ENCODE measurements around the gene ZNF786. TPM values are rescaled to one million over a fixed set of nuclear protein-coding genes. Genes with fewer than 3 reads are reported as not detected.
"Not testable (repeated sequence)": the region's sequence is repeated elsewhere in the genome, so short reads cannot be mapped to it uniquely, and the experiment has no call there.

ZNF786 gene
- polyA plus RNA-seq, 3 donors, result 0.84 to 2.6 (median 1.2) TPM

GRCh38 chr7:149043936-149044335 lies 46.6 kb downstream of the ZNF786 start:
- intact Hi-C loops (cut with micrococcal nuclease), result no loop called here
- no peak overlapping the region for H3K4me2 ChIP-seq (replicated peaks; ENCODE audit: extremely low read depth, low read length, poor library complexity, severe bottlenecking)
- Mint-ChIP-seq H3K27me3 (ENCODE audit: low read depth in 3 of 3) (peaks cover 0 to 3% (median 1%) of the 10 kb centered on the region in 3 donors), H3K4me3 (no peak overlapping the region), H3K27ac (no peak overlapping the region), H3K9me3 (peaks cover 0 to 3% (median 0%) of the 10 kb centered on the region in 7 donors), H3K4me1 (peaks cover 4% of the 10 kb centered on the region), H3K36me3 (no peaks in the 10 kb centered on the region)
- no peaks in the 10 kb centered on the region for H3K27me3 ChIP-seq (ENCODE audit: control insufficient read depth in 2 of 2, insufficient read depth in 2 of 2, low read length in 2 of 2)
- H3K4me1 ChIP-seq (ENCODE audit: control insufficient read depth in 1 of 2, insufficient read depth in 2 of 2, low read length in 2 of 2), result no peaks in the 10 kb centered on the region
- no peak overlapping the region for H3K27ac ChIP-seq (ENCODE audit: low read depth in 1 of 2, low read length in 2 of 2)
- DNase-seq, result no peak
- H3K79me2 ChIP-seq (ENCODE audit: insufficient read depth, low read length), result no peaks in the 10 kb centered on the region
- H3K9ac ChIP-seq (ENCODE audit: insufficient read depth, low read length, poor library complexity, severe bottlenecking), result no peak overlapping the region
- no peaks in the 10 kb centered on the region for H4K20me1 ChIP-seq (ENCODE audit: insufficient read depth, low read length)
- TF ChIP-seq CTCF (IDR thresholded peaks at IDR 0.05), result no peak
- no peak overlapping the region for H3K4me3 ChIP-seq (replicated peaks in 1 of 3; ENCODE audit: low read depth in 2 of 3, low read length in 3 of 3)
- WGBS (ENCODE audit: insufficient coverage), result 100% methylated on average over 1 of the region's 8 CpGs
- no peaks in the 10 kb centered on the region for H3K36me3 ChIP-seq (replicated peaks in 1 of 2; ENCODE audit: control insufficient read depth in 1 of 2, insufficient read depth in 2 of 2, low read length in 2 of 2)
- no peak overlapping the region for H2AFZ ChIP-seq (ENCODE audit: insufficient read depth, low read depth, low read length, poor library complexity, severe bottlenecking)
- H3K9me3 ChIP-seq (replicated peaks in 1 of 2; ENCODE audit: control insufficient read depth in 1 of 2, insufficient read depth in 1 of 2, low read length in 2 of 2), result no peaks in the 10 kb centered on the region

- Histone ChIP-seq H2AFZ (ENCODE audit: insufficient read depth, low read depth, low read length, poor library complexity, severe bottlenecking) (no peak overlapping the region), H3K4me3 (replicated peaks in 1 of 3; ENCODE audit: low read depth in 2 of 3, low read length in 3 of 3) (no peak overlapping the region), H3K27me3 (ENCODE audit: control insufficient read depth in 2 of 2, insufficient read depth in 2 of 2, low read length in 2 of 2) (no peaks in the 10 kb centered on the region), H3K4me1 (ENCODE audit: control insufficient read depth in 1 of 2, insufficient read depth in 2 of 2, low read length in 2 of 2) (no peaks in the 10 kb centered on the region), H3K9ac (ENCODE audit: insufficient read depth, low read length, poor library complexity, severe bottlenecking) (no peak overlapping the region), H3K27ac (ENCODE audit: low read depth in 1 of 2, low read length in 2 of 2) (no peak overlapping the region), H3K4me2 (replicated peaks; ENCODE audit: extremely low read depth, low read length, poor library complexity, severe bottlenecking) (no peak overlapping the region), H3K79me2 (ENCODE audit: insufficient read depth, low read length) (no peaks in the 10 kb centered on the region), H4K20me1 (ENCODE audit: insufficient read depth, low read length) (no peaks in the 10 kb centered on the region), H3K9me3 (replicated peaks in 1 of 2; ENCODE audit: control insufficient read depth in 1 of 2, insufficient read depth in 1 of 2, low read length in 2 of 2) (peaks cover 6 to 13% of the 10 kb centered on the region in 2 donors), H3K36me3 (replicated peaks in 1 of 2; ENCODE audit: control insufficient read depth in 1 of 2, insufficient read depth in 2 of 2, low read length in 2 of 2) (no peaks in the 10 kb centered on the region)
- no peak overlapping the region for H3K27ac Mint-ChIP-seq
- WGBS (ENCODE audit: insufficient coverage), result no CpG with 5 or more reads among the region's 5 CpGs
- intact Hi-C loops (cut with micrococcal nuclease), result no loop called here
- H3K4me1 Mint-ChIP-seq, result no peaks in the 10 kb centered on the region
- no peak for DNase-seq
- H3K36me3 Mint-ChIP-seq, result no peaks in the 10 kb centered on the region
- H3K27me3 Mint-ChIP-seq (ENCODE audit: low read depth in 3 of 3), result peaks cover 0 to 3% (median 1%) of the 10 kb centered on the region in 3 donors
- TF ChIP-seq CTCF (IDR thresholded peaks at IDR 0.05), result no peak
- H3K4me3 Mint-ChIP-seq, result no peak overlapping the region
- peaks cover 17 to 23% (median 19%) of the 10 kb centered on the region in 7 donors for H3K9me3 Mint-ChIP-seq
These were observed 49.2 kb downstream of the ZNF786 start for GRCh38 chr7:149041350-149041749.

- H3K4me2 ChIP-seq (replicated peaks; ENCODE audit: extremely low read depth, low read length, poor library complexity, severe bottlenecking); H4K20me1 ChIP-seq (ENCODE audit: insufficient read depth, low read length); H3K9ac ChIP-seq (ENCODE audit: insufficient read depth, low read length, poor library complexity, severe bottlenecking); H3K4me1 ChIP-seq (ENCODE audit: control insufficient read depth in 1 of 2, insufficient read depth in 2 of 2, low read length in 2 of 2); H3K79me2 ChIP-seq (ENCODE audit: insufficient read depth, low read length); H3K4me1 Mint-ChIP-seq; H3K27me3 ChIP-seq (ENCODE audit: control insufficient read depth in 2 of 2, insufficient read depth in 2 of 2, low read length in 2 of 2); H3K36me3 ChIP-seq (replicated peaks in 1 of 2; ENCODE audit: control insufficient read depth in 1 of 2, insufficient read depth in 2 of 2, low read length in 2 of 2); H3K27ac Mint-ChIP-seq; H2AFZ ChIP-seq (ENCODE audit: insufficient read depth, low read depth, low read length, poor library complexity, severe bottlenecking); intact Hi-C loops (cut with micrococcal nuclease); H3K4me3 Mint-ChIP-seq; DNase-seq; H3K27me3 Mint-ChIP-seq (ENCODE audit: low read depth in 3 of 3); H3K36me3 Mint-ChIP-seq; H3K27ac ChIP-seq (ENCODE audit: low read depth in 1 of 2, low read length in 2 of 2); H3K4me3 ChIP-seq (replicated peaks in 1 of 3; ENCODE audit: low read depth in 2 of 3, low read length in 3 of 3): not testable (repeated sequence)
- H3K9me3 Mint-ChIP-seq, result peaks cover 21 to 35% (median 25%) of the 10 kb centered on the region in 7 donors
- peaks cover 10 to 18% of the 10 kb centered on the region in 2 donors for H3K9me3 ChIP-seq (replicated peaks in 1 of 2; ENCODE audit: control insufficient read depth in 1 of 2, insufficient read depth in 1 of 2, low read length in 2 of 2)
- WGBS (ENCODE audit: insufficient coverage), result 83% methylated on average over 6 of the region's 32 CpGs
These were observed 51.9 kb downstream of the ZNF786 start for GRCh38 chr7:149038641-149039040.
